ENCODE results near the gene ADGRD2. TPM values are rescaled to one million over a fixed set of nuclear protein-coding genes. Genes with fewer than 3 reads are reported as not detected.

Gene ADGRD2
- total and polyA plus RNA-seq, 2 donors from 2014 or later: not detected

DNA sequence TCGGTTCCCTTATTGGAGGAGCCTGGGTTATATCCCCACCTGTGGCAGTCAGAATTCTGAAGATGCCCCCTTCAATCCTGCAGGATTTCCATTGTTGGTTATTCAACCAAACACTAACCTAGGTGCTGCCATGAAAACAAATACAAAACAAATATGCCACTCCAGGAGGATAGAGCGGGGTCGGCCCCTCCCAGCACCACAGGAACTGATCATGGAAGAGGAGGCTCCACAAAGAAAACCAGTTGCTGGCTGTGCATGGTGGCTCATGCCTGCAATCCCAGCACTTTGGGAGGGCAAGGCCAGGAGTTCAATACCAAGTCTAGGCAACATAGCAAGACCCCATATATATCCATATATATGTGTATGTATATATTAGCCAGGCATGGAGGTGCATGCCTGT lies 13.2 kb upstream of the ADGRD2 start:
- TF ChIP-seq CTCF (IDR thresholded peaks at IDR 0.05; ENCODE audit: borderline replicate concordance, extremely low read depth, insufficient read depth): no peak
- Histone ChIP-seq H3K27me3 (ENCODE audit: control insufficient read depth, insufficient read depth, low read length) (no peaks in the 10 kb centered on the region), H3K9ac (ENCODE audit: low read length in 3 of 3) (no peak overlapping the region), H3K36me3 (ENCODE audit: control insufficient read depth in 2 of 3, insufficient read depth in 3 of 3, low read length in 3 of 3) (no peaks in the 10 kb centered on the region), H3K4me1 (ENCODE audit: control insufficient read depth in 2 of 3, insufficient read depth in 2 of 3, low read depth in 1 of 3, low read length in 3 of 3) (no peaks in the 10 kb centered on the region), H3K27ac (ENCODE audit: low read depth in 2 of 2, low read length in 2 of 2) (no peak overlapping the region), H3K4me3 (ENCODE audit: low read length in 3 of 3) (no peak overlapping the region), H3K9me3 (ENCODE audit: control insufficient read depth in 2 of 3, insufficient read depth in 1 of 3, low read length in 3 of 3) (peaks cover 0 to 3% (median 0%) of the 10 kb centered on the region in 3 donors)
- intact Hi-C loops (cut with DNase I): no loop called here
- FAIRE-seq: no peak
- DNase-seq: no peak

- no peaks in the 10 kb centered on the region for H3K36me3 ChIP-seq (ENCODE audit: control insufficient read depth in 2 of 3, insufficient read depth in 3 of 3, low read length in 3 of 3)
- no peaks in the 10 kb centered on the region for H3K27me3 ChIP-seq (ENCODE audit: control insufficient read depth, insufficient read depth, low read length)
- no peak overlapping the region for H3K27ac ChIP-seq (ENCODE audit: low read depth in 2 of 2, low read length in 2 of 2)
- TF ChIP-seq CTCF (IDR thresholded peaks at IDR 0.05; ENCODE audit: borderline replicate concordance, extremely low read depth, insufficient read depth): no peak
- FAIRE-seq (no peak), DNase-seq (no peak)
- H3K4me1 ChIP-seq (ENCODE audit: control insufficient read depth in 2 of 3, insufficient read depth in 2 of 3, low read depth in 1 of 3, low read length in 3 of 3): no peaks in the 10 kb centered on the region
- no peak overlapping the region for H3K4me3 ChIP-seq (ENCODE audit: low read length in 3 of 3)
- H3K9me3 ChIP-seq (ENCODE audit: control insufficient read depth in 2 of 3, insufficient read depth in 1 of 3, low read length in 3 of 3): peaks cover 0 to 3% (median 2%) of the 10 kb centered on the region in 3 donors
- intact Hi-C loops (cut with DNase I): no loop called here
- H3K9ac ChIP-seq (ENCODE audit: low read length in 3 of 3): no peak overlapping the region
These were observed 12.2 kb upstream of the ADGRD2 start for GRCh38 chr9:124438091-124438490.

- no peak overlapping the region for H3K9ac ChIP-seq (ENCODE audit: low read length in 3 of 3)
- no peak for DNase-seq
These were observed 11.2 kb upstream of the ADGRD2 start for GRCh38 chr9:124439086-124439485.

More at GRCh38 chr9:124439086-124439485, 11.2 kb upstream of the ADGRD2 start:
- no peaks in the 10 kb centered on the region for H3K4me1 ChIP-seq (ENCODE audit: control insufficient read depth in 2 of 3, insufficient read depth in 2 of 3, low read depth in 1 of 3, low read length in 3 of 3)
- no peak overlapping the region for H3K4me3 ChIP-seq (ENCODE audit: low read length in 3 of 3)
- no peak for FAIRE-seq
- no peak overlapping the region for H3K27ac ChIP-seq (ENCODE audit: low read depth in 2 of 2, low read length in 2 of 2)
- peaks cover 0 to 3% (median 2%) of the 10 kb centered on the region in 3 donors for H3K9me3 ChIP-seq (ENCODE audit: control insufficient read depth in 2 of 3, insufficient read depth in 1 of 3, low read length in 3 of 3)
- no peaks in the 10 kb centered on the region for H3K27me3 ChIP-seq (ENCODE audit: control insufficient read depth, insufficient read depth, low read length)
- H3K36me3 ChIP-seq (ENCODE audit: control insufficient read depth in 2 of 3, insufficient read depth in 3 of 3, low read length in 3 of 3): no peaks in the 10 kb centered on the region
- intact Hi-C loops (cut with DNase I): no loop called here
- no peak for TF ChIP-seq CTCF (IDR thresholded peaks at IDR 0.05; ENCODE audit: borderline replicate concordance, extremely low read depth, insufficient read depth)

All from kidney (tissue), 14 donors.